ENCODE measurements around the gene FRMD3.
"Not testable (repeated sequence)": the region's sequence is repeated elsewhere in the genome, so short reads cannot be mapped to it uniquely, and the experiment has no call there.

The FRMD3 gene

GRCh38 chr9:83521011-83521410 lies 17.2 kb downstream of the FRMD3 start:
- no peak for DNase-seq

GRCh38 chr9:83520292-83520691 lies 17.9 kb downstream of the FRMD3 start:
- DNase-seq = no peak

GRCh38 chr9:83517980-83518379 lies 20.2 kb downstream of the FRMD3 start:
- DNase-seq = not testable (repeated sequence)

GRCh38 chr9:83514767-83515166 lies 23.4 kb downstream of the FRMD3 start:
- DNase-seq = no peak

GRCh38 chr9:83512621-83513020 lies 25.6 kb downstream of the FRMD3 start:
- DNase-seq = no peak

- DNase-seq = peak; percentile 3
Measured at GRCh38 chr9:83511051-83511450, 27.1 kb downstream of the FRMD3 start.

- DNase-seq = no peak
Measured at GRCh38 chr9:83509402-83509801, 28.8 kb downstream of the FRMD3 start.

GRCh38 chr9:83508067-83508466 lies 30.1 kb downstream of the FRMD3 start:
- peak; percentile 8 for DNase-seq

- no peak for DNase-seq
Measured at GRCh38 chr9:83505282-83505681, 32.9 kb downstream of the FRMD3 start.

- DNase-seq = no peak
Measured at GRCh38 chr9:83503866-83504265, 34.3 kb downstream of the FRMD3 start.

GRCh38 chr9:83501565-83501964 lies 36.6 kb downstream of the FRMD3 start:
- no peak for DNase-seq

- DNase-seq = no peak
Measured at GRCh38 chr9:83497441-83497840, 40.8 kb downstream of the FRMD3 start.

- DNase-seq = no peak
Measured at GRCh38 chr9:83491995-83492394, 46.2 kb downstream of the FRMD3 start.

- no peak for DNase-seq
Measured at GRCh38 chr9:83491413-83491812, 46.8 kb downstream of the FRMD3 start.

- DNase-seq = no peak
Measured at GRCh38 chr9:83489961-83490360, 48.2 kb downstream of the FRMD3 start.

GRCh38 chr9:83484990-83485389 lies 53.2 kb downstream of the FRMD3 start:
- no peak for DNase-seq

GRCh38 chr9:83483223-83483622 lies 55.0 kb downstream of the FRMD3 start:
- DNase-seq = no peak

GRCh38 chr9:83479765-83480164 lies 58.4 kb downstream of the FRMD3 start:
- no peak for DNase-seq

- no peak for DNase-seq
Measured at GRCh38 chr9:83477571-83477970, 60.6 kb downstream of the FRMD3 start.

GRCh38 chr9:83477120-83477519 lies 61.1 kb downstream of the FRMD3 start:
- DNase-seq = no peak

GRCh38 chr9:83476513-83476912 lies 61.7 kb downstream of the FRMD3 start:
- DNase-seq = no peak

GRCh38 chr9:83475741-83476140 lies 62.5 kb downstream of the FRMD3 start:
- no peak for DNase-seq

- DNase-seq = no peak
Measured at GRCh38 chr9:83474631-83475030, 63.6 kb downstream of the FRMD3 start.

GRCh38 chr9:83473488-83473971 lies 64.7 kb downstream of the FRMD3 start:
- DNase-seq = peak; percentile 9

- DNase-seq = no peak
Measured at GRCh38 chr9:83472764-83473163, 65.4 kb downstream of the FRMD3 start.

- DNase-seq = no peak
Measured at GRCh38 chr9:83472221-83472665, 66.0 kb downstream of the FRMD3 start.
